Adrenal gland (tissue), 12 donors: Measurements from ENCODE around the gene JUP. TPM values are rescaled to one million over a fixed set of nuclear protein-coding genes. Genes with fewer than 3 reads are reported as not detected.
"Not testable (repeated sequence)": the region's sequence is repeated elsewhere in the genome, so short reads cannot be mapped to it uniquely, and the experiment has no call there.

Experiments used
- DNase-seq, 7 donors: peaks; one replicate each; pipeline ENCODE4 v3.0.0-alpha.2; 2019 to 2020
- H3K27ac ChIP-seq, 5 donors: fragments of 200-600 bp; sonication (generic) in 4 of 5; 1 replicate in 3 of 5; 2 replicates in 2 of 5; pipeline versions ENCODE4 v1.5.1 to v1.8.0; 2016 to 2020; ENCODE audit warnings: mild to moderate bottlenecking in 1 of 5
- H3K27me3 ChIP-seq: fragments of 200-600 bp; 2 replicates; pipeline ENCODE4 v1.8.0; 2021
- H3K36me3 ChIP-seq, 2 donors: fragments of 200-600 bp; replicated peaks in 1 of 2; 1 replicate in 1 of 2; 2 replicates in 1 of 2; pipeline versions ENCODE4 v1.5.1 to v1.8.0; 2018 to 2022
- H3K4me1 ChIP-seq, 2 donors: fragments of 200-600 bp; replicated peaks in 1 of 2; 1 replicate in 1 of 2; 2 replicates in 1 of 2; pipeline versions ENCODE4 v1.5.1 to v1.8.0; 2018 to 2021
- H3K4me3 ChIP-seq, 4 donors: fragments of 200-600 bp; sonication (generic) in 3 of 4; one replicate each; pipeline ENCODE4 v1.5.1; 2016 to 2018
- H3K9me3 ChIP-seq, 3 donors: fragments of 200-600 bp; sonication (generic) in 1 of 3; replicated peaks in 1 of 3; 1 replicate in 2 of 3; 2 replicates in 1 of 3; pipeline versions ENCODE4 v1.5.1 to v1.8.0; 2016 to 2021
- POLR2A ChIP-seq, 2 donors: fragments of 450-650 bp; IDR thresholded peaks; one replicate each; pipeline ENCODE4 v1.6.1; 2017; ENCODE audit warnings: antibody characterized with exemption in 2 of 2, mild to moderate bottlenecking in 2 of 2, moderate library complexity in 1 of 2
- WGBS, 4 donors: extraction: QIAGEN DNeasy Blood & Tissue Kit in 2 of 4; methylation state at CpG; one replicate each; pipeline versions ENCODE4 v1.1.5 to v1.1.7; 2013 to 2017; 5-methylcytosine and 5-hydroxymethylcytosine counted together
- intact Hi-C, 2 donors: fragments of 100-400 bp; cut with DNase I; formaldehyde crosslinking; loops; one replicate each; pipeline versions ENCODE4 v1.14.1 to v1.15.0; 2022 to 2023
- polyA plus RNA-seq, 3 donors: library from polyadenylated mRNA; stranded (reverse); fragments of 200-250 nt in 2 of 3; fragments of 350-450 nt in 1 of 3; fragmentation: Illumina TruSeq in 1 of 3; extraction: RNeasy Lipid Tissue Mini Kit (QIAGEN cat#74804) in 1 of 3; gene quantifications; one replicate each; pipeline ENCODE4 v1.2.3, GENCODE V29; 2013 to 2014
- total RNA-seq, 9 donors: library from RNA; depleted of rRNA in 4 of 9; stranded (reverse); fragments of >200 nt in 4 of 9; fragments of 120-200 nt in 1 of 9; fragmentation: NEBNext Ultra II Directional in 1 of 9; extraction: Animal tissue kit (Norgen Biotek cat#: 25700) in 1 of 9; gene quantifications; one replicate each; pipeline versions ENCODE4 v1.1.0 to v1.2.4, GENCODE V29; 2013 to 2023
- TF ChIP-seq, protein P1 (sequence below), 6 experiments: fragments of 450-650 bp in 4 of 6; fragments of 200-600 bp in 2 of 6; sonication (generic) in 1 of 6; IDR thresholded peaks; 1 replicate in 5 of 6; 2 replicates in 1 of 6; pipeline versions ENCODE4 v1.5.1 to v1.8.0; 2016 to 2021; ENCODE audit warnings: antibody characterized with exemption in 6 of 6, mild to moderate bottlenecking in 2 of 6, moderate library complexity in 1 of 6
- donor health status: healthy with polysubstance abuse.
- donor health status: Bipolar disorder and iron deficiency.
- donor health status: DM: yes; HTN: yes; CAD: no.
- donor health status: DM: no; HTN: no; CAD: no.
- donor health status: DM: no; HTN: no; CAD: no.
- donor health status: DM: yes; HTN: yes; CAD: no.

Gene JUP
- total and polyA plus RNA-seq, 12 donors, result 4.9 to 81.3 (median 29.6) TPM

DNA sequence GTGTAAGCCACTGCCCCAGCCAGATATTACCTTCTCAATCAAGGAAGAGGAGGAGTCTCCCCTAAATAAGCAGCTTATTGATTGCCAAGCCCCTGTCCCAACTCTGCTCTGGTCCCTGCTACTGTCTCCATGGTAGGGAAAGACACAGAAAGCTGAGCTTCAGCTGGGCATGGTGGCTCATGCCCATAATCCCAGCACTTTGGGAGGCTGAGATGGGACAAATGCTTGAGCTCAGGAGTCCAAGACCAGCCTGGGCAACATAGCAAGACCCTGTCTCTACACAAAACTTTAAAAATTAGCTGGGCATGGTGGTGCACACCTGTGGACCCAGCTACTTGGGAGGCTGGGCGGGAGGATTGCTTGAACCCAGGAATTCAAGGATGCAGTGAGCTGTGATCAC lies 6.6 kb downstream of the JUP start:
- no peaks in the 10 kb centered on the region for H3K36me3 ChIP-seq
- H3K4me3 ChIP-seq, result no peak overlapping the region
- no peak for TF ChIP-seq POLR2A (IDR thresholded peaks at IDR 0.05)
- TF ChIP-seq, protein P1, sequence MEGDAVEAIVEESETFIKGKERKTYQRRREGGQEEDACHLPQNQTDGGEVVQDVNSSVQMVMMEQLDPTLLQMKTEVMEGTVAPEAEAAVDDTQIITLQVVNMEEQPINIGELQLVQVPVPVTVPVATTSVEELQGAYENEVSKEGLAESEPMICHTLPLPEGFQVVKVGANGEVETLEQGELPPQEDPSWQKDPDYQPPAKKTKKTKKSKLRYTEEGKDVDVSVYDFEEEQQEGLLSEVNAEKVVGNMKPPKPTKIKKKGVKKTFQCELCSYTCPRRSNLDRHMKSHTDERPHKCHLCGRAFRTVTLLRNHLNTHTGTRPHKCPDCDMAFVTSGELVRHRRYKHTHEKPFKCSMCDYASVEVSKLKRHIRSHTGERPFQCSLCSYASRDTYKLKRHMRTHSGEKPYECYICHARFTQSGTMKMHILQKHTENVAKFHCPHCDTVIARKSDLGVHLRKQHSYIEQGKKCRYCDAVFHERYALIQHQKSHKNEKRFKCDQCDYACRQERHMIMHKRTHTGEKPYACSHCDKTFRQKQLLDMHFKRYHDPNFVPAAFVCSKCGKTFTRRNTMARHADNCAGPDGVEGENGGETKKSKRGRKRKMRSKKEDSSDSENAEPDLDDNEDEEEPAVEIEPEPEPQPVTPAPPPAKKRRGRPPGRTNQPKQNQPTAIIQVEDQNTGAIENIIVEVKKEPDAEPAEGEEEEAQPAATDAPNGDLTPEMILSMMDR (IDR thresholded peaks at IDR 0.05), result no peak
- intact Hi-C loops, result no loop called here
- H3K9me3 ChIP-seq, result no peaks in the 10 kb centered on the region
- WGBS, 4 donors, result 82 to 100% (median 97%) methylated on average over 1 of the region's 1 CpG
- H3K27ac ChIP-seq, result peak overlapping the region in 1 of 5 donors; percentile 46
- peaks cover 4 to 46% of the 10 kb centered on the region in 2 donors for H3K4me1 ChIP-seq
- H3K27me3 ChIP-seq, result no peaks in the 10 kb centered on the region
- no peak for DNase-seq

GRCh38 chr17:41777574-41778188 lies 8.8 kb downstream of the JUP start:
- H3K9me3 ChIP-seq, result no peaks in the 10 kb centered on the region
- no peak overlapping the region for H3K4me3 ChIP-seq
- H3K27me3 ChIP-seq, result no peaks in the 10 kb centered on the region
- H3K27ac ChIP-seq, result peak overlapping the region; percentile 46 to 85 (median 74)
- WGBS, 4 donors, result 40 to 60% (median 46%) methylated on average over 11 to 12 of the region's 12 CpGs
- intact Hi-C loops, result no loop called here
- TF ChIP-seq, protein P1 (IDR thresholded peaks at IDR 0.05), result peak in 3 of 6 experiments; percentile 22 to 36 (median 29)
- peak in 1 of 2 donors; percentile 26 for TF ChIP-seq POLR2A (IDR thresholded peaks at IDR 0.05)
- peaks cover 4 to 35% of the 10 kb centered on the region in 2 donors for H3K4me1 ChIP-seq
- H3K36me3 ChIP-seq, result no peaks in the 10 kb centered on the region
- DNase-seq, result peak; percentile 63 to 90 (median 75)

- intact Hi-C loops, result no loop called here
- H3K9me3 ChIP-seq, result no peaks in the 10 kb centered on the region
- 53 to 59% (median 55%) methylated on average over 3 to 4 of the region's 4 CpGs for WGBS, 4 donors
- peak overlapping the region in 2 of 5 donors; percentile 79 to 85 for H3K27ac ChIP-seq
- no peak overlapping the region for H3K4me3 ChIP-seq
- peaks cover 4 to 30% of the 10 kb centered on the region in 2 donors for H3K4me1 ChIP-seq
- H3K36me3 ChIP-seq, result no peaks in the 10 kb centered on the region
- no peaks in the 10 kb centered on the region for H3K27me3 ChIP-seq
- TF ChIP-seq POLR2A (IDR thresholded peaks at IDR 0.05), result no peak
- TF ChIP-seq, protein P1 (IDR thresholded peaks at IDR 0.05), result peak in 1 of 6 experiments; percentile 21
- DNase-seq, result no peak
Observed at GRCh38 chr17:41777157-41777573, 9.3 kb downstream of the JUP start.

- DNase-seq, result peak in 1 of 7 donors; percentile 8
- H3K9me3 ChIP-seq, intact Hi-C loops, H3K27me3 ChIP-seq, H3K36me3 ChIP-seq, H3K4me3 ChIP-seq: not testable (repeated sequence)
- Histone ChIP-seq H3K27ac (peak overlapping the region in 2 of 5 donors; percentile 79 to 85), H3K4me1 (peaks cover 4 to 25% of the 10 kb centered on the region in 2 donors)
- WGBS, 4 donors, result 83 to 86% (median 84%) methylated on average over 14 of the region's 14 CpGs
Observed at GRCh38 chr17:41776262-41776900, 10.1 kb downstream of the JUP start.
